PC-3 (cell line): ENCODE measurements around the gene PAPSS1. TPM values are rescaled to one million over a fixed set of nuclear protein-coding genes. Genes with fewer than 3 reads are reported as not detected.
"Not testable (repeated sequence)": the region's sequence is repeated elsewhere in the genome, so short reads cannot be mapped to it uniquely, and the experiment has no call there.

Experiments
- ATAC-seq: fragments of 200-7000 bp; cut with Tn5 transposase; 2 replicates; pipeline ENCODE4 v1.9.1; 2020; ENCODE audit warnings: mild to moderate bottlenecking, moderate library complexity
- BruUV-seq: library from RNA; stranded (reverse); fragments of 400-500 nt; replicated peaks from 2 replicates; lab custom pipeline; 2021; lab: Mats Ljungman, UMichigan
- CTCF ChIA-PET: fragments of 300-600 bp; sonication (Branson Sonifier 250); formaldehyde crosslinking; loops from one replicate; lab custom pipeline; 2022; ENCODE audit warnings: antibody characterized with exemption; lab: Charles Lee
- POLR2A ChIA-PET: fragments of 300-600 bp; sonication (Branson Sonifier 250); formaldehyde crosslinking; loops from one replicate; lab custom pipeline; 2022; ENCODE audit warnings: antibody characterized with exemption; ENCODE audit not compliant: unreplicated experiment; lab: Charles Lee
- DNase-seq: peaks from one replicate; pipeline ENCODE4 v3.0.0-alpha.2; 2015
- H2AFZ ChIP-seq: fragments of 300-600 bp; sonication (generic); 2 replicates; pipeline ENCODE4 v1.6.0; 2016; ENCODE audit warnings: antibody characterized with exemption, low read length
- H3F3A ChIP-seq: fragments of 300-600 bp; sonication (generic); one replicate; pipeline ENCODE4 v1.6.0; 2017; ENCODE audit warnings: antibody characterized with exemption, low read length, control low read depth, mild to moderate bottlenecking; ENCODE audit not compliant: unreplicated experiment
- H3K27ac ChIP-seq: fragments of 300-600 bp; sonication (generic); 2 replicates; pipeline ENCODE4 v1.5.1; 2016; ENCODE audit warnings: mild to moderate bottlenecking, low read length
- H3K27me3 ChIP-seq: fragments of 300-600 bp; sonication (generic); 2 replicates; pipeline ENCODE4 v1.6.1; 2016; ENCODE audit warnings: low read length, mixed read lengths
- H3K36me3 ChIP-seq: fragments of 300-600 bp; sonication (generic); 2 replicates; pipeline ENCODE4 v1.6.1; 2016; ENCODE audit warnings: low read depth, mixed run types, low read length, mixed read lengths
- H3K4me1 ChIP-seq: fragments of 300-600 bp; sonication (generic); 2 replicates; pipeline ENCODE4 v1.5.1; 2016; ENCODE audit warnings: low read length; ENCODE audit not compliant: insufficient read depth
- H3K4me2 ChIP-seq: fragments of 300-600 bp; sonication (generic); 2 replicates; pipeline ENCODE4 v1.6.0; 2016; ENCODE audit warnings: low read length
- H3K4me3 ChIP-seq: fragments of 300-600 bp; sonication (generic); 2 replicates; pipeline ENCODE4 v1.5.1; 2016; ENCODE audit warnings: mild to moderate bottlenecking, low read length, mixed read lengths
- H3K79me2 ChIP-seq: fragments of 300-600 bp; sonication (generic); 2 replicates; pipeline ENCODE4 v1.6.1; 2017; ENCODE audit warnings: low read length, mixed read lengths
- H3K9ac ChIP-seq: fragments of 300-600 bp; sonication (generic); 2 replicates; pipeline ENCODE4 v1.6.0; 2016; ENCODE audit warnings: mild to moderate bottlenecking, low read length
- H3K9me2 ChIP-seq: fragments of 300-600 bp; sonication (generic); replicated peaks from 2 replicates; pipeline ENCODE4 v1.6.1; 2016; ENCODE audit warnings: mixed run types, low read length, mixed read lengths
- H3K9me3 ChIP-seq: fragments of 300-600 bp; sonication (generic); 2 replicates; pipeline ENCODE4 v1.6.1; 2016; ENCODE audit warnings: low read length, mixed read lengths
- H4K20me1 ChIP-seq: fragments of 300-600 bp; sonication (generic); 2 replicates; pipeline ENCODE4 v1.6.1; 2016; ENCODE audit warnings: low read length, mixed read lengths
- EZH2 ChIP-seq: fragments of 300-600 bp; sonication (generic); IDR thresholded peaks from one replicate; pipeline ENCODE4 v1.6.1; 2017; ENCODE audit warnings: antibody characterized with exemption, mild to moderate bottlenecking, low read length; ENCODE audit not compliant: unreplicated experiment
- EZH2phosphoT487 ChIP-seq: fragments of 300-600 bp; sonication (generic); IDR thresholded peaks from 2 replicates; pipeline ENCODE4 v1.6.1; 2018; ENCODE audit warnings: mild to moderate bottlenecking, antibody characterized with exemption, low read length, borderline replicate concordance
- intact Hi-C: fragments of 100-400 bp; cut with micrococcal nuclease; formaldehyde crosslinking; loops from 2 replicates; pipeline ENCODE4 v1.9.0; 2023
- total RNA-seq: library from RNA; depleted of rRNA; stranded (reverse); fragments of >200 nt; gene quantifications from 2 replicates; pipeline ENCODE4 v1.2.3, GENCODE V29; 2014
- TF ChIP-seq, protein P1 (sequence below): fragments of 300-600 bp; sonication (generic); conservative IDR thresholded peaks from 2 replicates; pipeline ENCODE4 v1.5.1; 2017; ENCODE audit warnings: antibody characterized with exemption, low read depth, mild to moderate bottlenecking, low read length

PAPSS1 gene
- total RNA-seq, 1 experiment from 2014 or later, result 28.0 TPM

DNA sequence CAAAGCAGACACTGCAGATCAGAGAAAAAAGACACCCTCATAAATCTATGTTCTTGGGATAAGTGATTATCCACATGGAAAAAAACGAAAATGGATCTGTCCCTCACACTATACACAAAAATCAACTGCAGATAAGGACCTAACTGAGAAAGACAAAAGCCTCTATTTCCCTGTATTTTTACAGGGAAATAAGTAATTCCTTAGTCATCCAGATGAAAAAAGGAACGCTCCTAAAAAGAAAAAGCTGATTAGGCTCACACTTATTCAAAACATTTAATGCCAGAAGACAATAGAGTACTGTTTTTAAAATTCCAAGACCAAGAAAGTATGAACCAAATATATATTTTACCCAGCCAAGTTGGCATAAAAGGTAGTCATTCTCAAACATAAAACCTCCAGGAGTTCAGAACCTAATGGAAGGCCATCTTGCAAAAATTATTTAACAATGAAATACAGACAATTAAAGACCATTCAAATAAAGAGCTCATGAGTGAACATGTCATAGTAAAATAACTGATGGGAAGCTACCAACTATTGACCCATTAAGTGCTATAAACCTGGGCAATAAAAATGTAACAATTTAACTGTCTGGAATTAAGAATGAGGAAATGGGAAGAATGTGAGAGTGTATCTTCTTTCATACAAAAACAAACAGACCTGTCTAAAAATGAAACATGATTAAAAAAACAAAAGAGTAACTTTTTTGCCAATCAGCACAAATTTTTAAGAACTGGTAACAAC, 20.4 kb downstream of the PAPSS1 start:
- Histone ChIP-seq H3K4me3 (no peak overlapping the region), H2AFZ (no peak overlapping the region), H3F3A (no peaks in the 10 kb centered on the region), H3K36me3 (peaks cover 12% of the 10 kb centered on the region; the same call in 1 of the 2 replicates), H3K9ac (no peak overlapping the region), H3K4me2 (no peak overlapping the region), H3K27me3 (no peaks in the 10 kb centered on the region), H3K4me1 (no peaks in the 10 kb centered on the region), H3K9me2 (no peaks in the 10 kb centered on the region), H3K27ac (no peak overlapping the region), H3K79me2 (no peaks in the 10 kb centered on the region), H3K9me3 (no peaks in the 10 kb centered on the region), H4K20me1 (no peaks in the 10 kb centered on the region)
- ChIA-PET CTCF (no interaction called here), POLR2A (interaction anchor here (0.5 to 0.6 kb wide), 2 partner anchors 8 to 20 kb away, joined by 3 to 4 read pairs; partner anchors contain the start of gene PAPSS1)
- ATAC-seq, result peak; percentile 20; the same call in 1 of the 2 replicates
- DNase-seq, result no peak
- TF ChIP-seq EZH2 (no peak), EZH2phosphoT487 (no peak)
- TF ChIP-seq, protein P1, sequence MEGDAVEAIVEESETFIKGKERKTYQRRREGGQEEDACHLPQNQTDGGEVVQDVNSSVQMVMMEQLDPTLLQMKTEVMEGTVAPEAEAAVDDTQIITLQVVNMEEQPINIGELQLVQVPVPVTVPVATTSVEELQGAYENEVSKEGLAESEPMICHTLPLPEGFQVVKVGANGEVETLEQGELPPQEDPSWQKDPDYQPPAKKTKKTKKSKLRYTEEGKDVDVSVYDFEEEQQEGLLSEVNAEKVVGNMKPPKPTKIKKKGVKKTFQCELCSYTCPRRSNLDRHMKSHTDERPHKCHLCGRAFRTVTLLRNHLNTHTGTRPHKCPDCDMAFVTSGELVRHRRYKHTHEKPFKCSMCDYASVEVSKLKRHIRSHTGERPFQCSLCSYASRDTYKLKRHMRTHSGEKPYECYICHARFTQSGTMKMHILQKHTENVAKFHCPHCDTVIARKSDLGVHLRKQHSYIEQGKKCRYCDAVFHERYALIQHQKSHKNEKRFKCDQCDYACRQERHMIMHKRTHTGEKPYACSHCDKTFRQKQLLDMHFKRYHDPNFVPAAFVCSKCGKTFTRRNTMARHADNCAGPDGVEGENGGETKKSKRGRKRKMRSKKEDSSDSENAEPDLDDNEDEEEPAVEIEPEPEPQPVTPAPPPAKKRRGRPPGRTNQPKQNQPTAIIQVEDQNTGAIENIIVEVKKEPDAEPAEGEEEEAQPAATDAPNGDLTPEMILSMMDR, result no peak
- no TSS peak for BruUV-seq
- intact Hi-C loops, result no loop called here

DNA sequence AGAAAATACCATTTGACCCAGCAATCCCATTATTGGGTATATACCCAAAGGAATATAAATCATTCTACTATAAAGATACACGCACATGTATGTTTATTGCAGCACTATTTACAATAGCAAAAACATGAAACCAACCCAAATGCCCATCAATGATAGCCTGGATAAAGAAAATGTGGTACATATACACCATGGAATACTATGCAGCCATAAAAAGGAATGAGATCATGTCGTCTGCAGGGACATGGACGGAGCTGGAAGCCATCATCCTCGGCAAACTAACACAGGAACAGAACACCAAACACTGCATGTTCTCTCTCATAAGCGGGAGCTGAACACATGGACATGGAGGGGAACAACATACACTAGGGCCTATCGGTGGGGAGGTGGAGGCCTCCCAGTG, 23.8 kb downstream of the PAPSS1 start:
- intact Hi-C loops, BruUV-seq, POLR2A ChIA-PET: not testable (repeated sequence)

DNA sequence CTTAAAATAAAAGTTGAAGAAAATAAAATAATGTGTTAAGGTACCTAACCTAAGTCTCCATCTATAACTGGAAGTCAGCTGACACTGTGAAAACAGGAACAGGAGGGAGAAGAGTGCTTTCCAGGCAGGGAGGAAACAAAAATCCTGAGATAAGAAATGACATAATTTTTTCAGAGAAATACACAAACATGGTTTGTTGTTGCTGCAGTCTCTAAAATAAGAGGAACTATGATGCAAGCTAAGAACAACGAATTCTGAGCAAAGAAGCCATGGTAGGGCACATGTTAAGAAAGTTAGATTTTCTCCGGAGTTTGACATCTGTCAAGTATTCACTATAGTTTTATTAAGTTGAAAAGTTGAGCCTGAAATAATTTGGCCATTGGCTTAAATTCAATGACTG, 26.9 kb downstream of the PAPSS1 start:
- DNase-seq (no peak), ATAC-seq (no peak)
- H3K4me3 ChIP-seq, result no peak overlapping the region
- no peak overlapping the region for H3K9ac ChIP-seq
- CTCF ChIA-PET, result no interaction called here
- TF ChIP-seq EZH2 (no peak), EZH2phosphoT487 (no peak)
- TF ChIP-seq, protein P1, result no peak
- H3K4me2 ChIP-seq, result no peak overlapping the region
- H3K27me3 ChIP-seq, result no peaks in the 10 kb centered on the region
- H3K27ac ChIP-seq, result no peak overlapping the region
- no TSS peak for BruUV-seq
- intact Hi-C loops, result loop anchor here (2.0 kb wide), 1 partner anchor 58 kb away; no protein-coding TSS in a partner anchor
- H2AFZ ChIP-seq, result no peak overlapping the region
- H3K36me3 ChIP-seq, result 0 out of 2 replicates have a peak, but pooled peaks cover 4% of the 10 kb centered on the region
- H3K9me3 ChIP-seq, result no peaks in the 10 kb centered on the region
- POLR2A ChIA-PET, result no interaction called here
- H3F3A ChIP-seq, result no peaks in the 10 kb centered on the region
- no peaks in the 10 kb centered on the region for H3K9me2 ChIP-seq
- peaks cover 13% of the 10 kb centered on the region for H3K79me2 ChIP-seq
- H4K20me1 ChIP-seq, result 0 out of 2 replicates have a peak, but pooled peaks cover 4% of the 10 kb centered on the region
- H3K4me1 ChIP-seq, result peaks cover 23% of the 10 kb centered on the region

More for the DNA sequence above, 23.8 kb downstream of the PAPSS1 start:
- H3K79me2 ChIP-seq, CTCF ChIA-PET, H3K9ac ChIP-seq, ATAC-seq, H3K9me2 ChIP-seq, H2AFZ ChIP-seq, H3K4me2 ChIP-seq, H3K27ac ChIP-seq, H3K4me1 ChIP-seq, H3F3A ChIP-seq, H3K9me3 ChIP-seq, H4K20me1 ChIP-seq, DNase-seq, H3K27me3 ChIP-seq, H3K4me3 ChIP-seq: not testable (repeated sequence)
- peaks cover 12% of the 10 kb centered on the region; the same call in 1 of the 2 replicates for H3K36me3 ChIP-seq
